Bronchial epithelial cell (primary cell): ENCODE measurements around the gene SLC25A12. TPM values are rescaled to one million over a fixed set of nuclear protein-coding genes. Genes with fewer than 3 reads are reported as not detected.

Source experiments
- DNase-seq: peaks from one replicate; pipeline ENCODE4 v3.0.0-alpha.2; 2010; ENCODE audit warnings: low read depth
- FAIRE-seq: peaks from 2 replicates; lab custom pipeline; 2011; peaks lifted over from hg19 to GRCh38; lab: Jason Lieb, UNC
- H3K27me3 ChIP-seq: 2 replicates; pipeline ENCODE4 v1.5.1; 2011; ENCODE audit warnings: low read length; ENCODE audit not compliant: control insufficient read depth, insufficient read depth
- H3K36me3 ChIP-seq: 2 replicates; pipeline ENCODE4 v1.5.1; 2011; ENCODE audit warnings: low read length; ENCODE audit not compliant: control insufficient read depth, insufficient read depth
- H3K4me3 ChIP-seq: 2 replicates; pipeline ENCODE4 v1.5.1; 2011; ENCODE audit warnings: mild to moderate bottlenecking, low read depth, low read length, control low read depth
- total RNA-seq: library from RNA; depleted of rRNA; stranded (reverse); fragments of >200 nt; gene quantifications from 2 replicates; pipeline ENCODE4 v1.2.1, GENCODE V29; 2014
- TF ChIP-seq, protein P1 (sequence below): IDR thresholded peaks from 2 replicates; pipeline ENCODE4 v1.5.1; 2011; ENCODE audit warnings: mild to moderate bottlenecking, moderate library complexity, low read length, control low read depth, inconsistent platforms; ENCODE audit not compliant: insufficient read depth, severe bottlenecking

The SLC25A12 gene
- total RNA-seq, 1 donor from 2014 or later, result 9.5 TPM

- FAIRE-seq (no peak), DNase-seq (peak; percentile 31)
- no peak overlapping the region for H3K4me3 ChIP-seq
- no peaks in the 10 kb centered on the region for H3K36me3 ChIP-seq
- H3K27me3 ChIP-seq, result no peaks in the 10 kb centered on the region
- TF ChIP-seq, protein P1, sequence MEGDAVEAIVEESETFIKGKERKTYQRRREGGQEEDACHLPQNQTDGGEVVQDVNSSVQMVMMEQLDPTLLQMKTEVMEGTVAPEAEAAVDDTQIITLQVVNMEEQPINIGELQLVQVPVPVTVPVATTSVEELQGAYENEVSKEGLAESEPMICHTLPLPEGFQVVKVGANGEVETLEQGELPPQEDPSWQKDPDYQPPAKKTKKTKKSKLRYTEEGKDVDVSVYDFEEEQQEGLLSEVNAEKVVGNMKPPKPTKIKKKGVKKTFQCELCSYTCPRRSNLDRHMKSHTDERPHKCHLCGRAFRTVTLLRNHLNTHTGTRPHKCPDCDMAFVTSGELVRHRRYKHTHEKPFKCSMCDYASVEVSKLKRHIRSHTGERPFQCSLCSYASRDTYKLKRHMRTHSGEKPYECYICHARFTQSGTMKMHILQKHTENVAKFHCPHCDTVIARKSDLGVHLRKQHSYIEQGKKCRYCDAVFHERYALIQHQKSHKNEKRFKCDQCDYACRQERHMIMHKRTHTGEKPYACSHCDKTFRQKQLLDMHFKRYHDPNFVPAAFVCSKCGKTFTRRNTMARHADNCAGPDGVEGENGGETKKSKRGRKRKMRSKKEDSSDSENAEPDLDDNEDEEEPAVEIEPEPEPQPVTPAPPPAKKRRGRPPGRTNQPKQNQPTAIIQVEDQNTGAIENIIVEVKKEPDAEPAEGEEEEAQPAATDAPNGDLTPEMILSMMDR, result no peak
Observed at GRCh38 chr2:171855401-171855800, 38.6 kb downstream of the SLC25A12 start.

DNA sequence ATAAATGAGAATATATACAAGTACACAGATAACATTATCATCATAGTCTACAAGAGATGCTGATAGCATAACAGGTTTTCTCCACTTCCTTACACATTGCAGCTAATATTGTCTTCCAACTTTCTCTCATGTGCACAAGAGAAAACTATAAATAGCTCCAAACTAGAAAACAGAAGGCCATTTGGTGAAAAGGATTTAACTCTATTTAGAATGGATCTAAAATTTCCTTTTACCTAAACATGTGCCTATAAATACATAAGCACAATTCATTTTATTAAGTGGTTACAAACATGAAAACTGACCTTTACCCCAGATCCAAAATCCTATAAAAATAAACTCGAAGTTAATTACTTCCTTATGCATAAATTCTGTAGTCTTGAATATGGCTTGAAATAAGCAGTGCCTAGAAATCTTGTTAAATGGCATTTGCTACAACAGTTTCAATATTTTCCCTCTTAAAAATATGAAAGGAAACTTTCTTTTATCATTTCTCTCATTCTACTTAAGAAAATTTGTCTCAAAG is 41.6 kb downstream of the SLC25A12 start:
- no peaks in the 10 kb centered on the region for H3K36me3 ChIP-seq
- FAIRE-seq, result no peak

GRCh38 chr2:171847627-171848026 is 46.4 kb downstream of the SLC25A12 start:
- Histone ChIP-seq H3K36me3 (no peaks in the 10 kb centered on the region), H3K27me3 (no peaks in the 10 kb centered on the region), H3K4me3 (no peak overlapping the region)
- TF ChIP-seq, protein P1, result no peak
- no peak for FAIRE-seq
- DNase-seq, result no peak

More for the DNA sequence above, 41.6 kb downstream of the SLC25A12 start:
- no peak for DNase-seq
- H3K4me3 ChIP-seq, result no peak overlapping the region
- H3K27me3 ChIP-seq, result no peaks in the 10 kb centered on the region
- TF ChIP-seq, protein P1, result no peak

- Histone ChIP-seq H3K27me3 (no peaks in the 10 kb centered on the region), H3K4me3 (no peak overlapping the region), H3K36me3 (no peaks in the 10 kb centered on the region)
- no peak for DNase-seq
- FAIRE-seq, result no peak
- TF ChIP-seq, protein P1, result no peak
Observed at GRCh38 chr2:171846894-171847293, 47.1 kb downstream of the SLC25A12 start.

- DNase-seq, result no peak
- H3K36me3 ChIP-seq, result no peaks in the 10 kb centered on the region
- H3K27me3 ChIP-seq, result no peaks in the 10 kb centered on the region
- no peak for FAIRE-seq
- TF ChIP-seq, protein P1, result no peak
- no peak overlapping the region for H3K4me3 ChIP-seq
Observed at GRCh38 chr2:171841996-171842395, 52.0 kb downstream of the SLC25A12 start.

DNA sequence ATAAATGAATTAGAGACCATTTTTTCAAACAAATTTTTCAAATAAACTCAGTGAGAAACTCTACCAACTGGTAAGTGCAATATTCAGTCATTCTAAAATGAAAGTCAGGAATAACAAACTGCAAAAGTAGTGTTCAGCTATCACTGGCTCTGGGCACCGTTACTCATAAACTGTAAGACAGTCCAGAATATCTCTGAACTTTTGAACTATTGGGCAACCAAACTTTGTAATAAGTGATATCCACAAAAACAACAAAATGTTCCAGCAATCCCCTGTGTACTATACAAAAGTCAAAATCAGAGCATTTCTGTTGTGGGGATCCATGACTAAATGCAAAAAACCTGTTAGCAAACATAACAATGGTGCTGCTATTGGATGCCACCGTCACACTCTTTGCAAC is 56.3 kb downstream of the SLC25A12 start:
- no peaks in the 10 kb centered on the region for H3K27me3 ChIP-seq
- DNase-seq (no peak), FAIRE-seq (no peak)
- no peak overlapping the region for H3K4me3 ChIP-seq
- TF ChIP-seq, protein P1, result no peak
- H3K36me3 ChIP-seq, result peaks cover 9% of the 10 kb centered on the region
